ENCODE results near the gene TM4SF20.

- TF ChIP-seq POLR2AphosphoS5 (IDR thresholded peaks at IDR 0.05; ENCODE audit: borderline replicate concordance, low read depth, low read length) (no peak), EZH2 (IDR thresholded peaks at IDR 0.05) (no peak)
Measured at GRCh38 chr2:227398684-227399670, 19.9 kb upstream of the TM4SF20 start.
